HG02798 (cell line): Measurements from ENCODE around the gene GRM5.

Source experiments
- ATAC-seq: cut with Tn5 transposase; IDR thresholded peaks from one replicate; pipeline ENCODE4 v1.9.1; 2021; ENCODE audit warnings: mild to moderate bottlenecking; ENCODE audit not compliant: unreplicated experiment, poor library complexity

GRM5 gene

DNA sequence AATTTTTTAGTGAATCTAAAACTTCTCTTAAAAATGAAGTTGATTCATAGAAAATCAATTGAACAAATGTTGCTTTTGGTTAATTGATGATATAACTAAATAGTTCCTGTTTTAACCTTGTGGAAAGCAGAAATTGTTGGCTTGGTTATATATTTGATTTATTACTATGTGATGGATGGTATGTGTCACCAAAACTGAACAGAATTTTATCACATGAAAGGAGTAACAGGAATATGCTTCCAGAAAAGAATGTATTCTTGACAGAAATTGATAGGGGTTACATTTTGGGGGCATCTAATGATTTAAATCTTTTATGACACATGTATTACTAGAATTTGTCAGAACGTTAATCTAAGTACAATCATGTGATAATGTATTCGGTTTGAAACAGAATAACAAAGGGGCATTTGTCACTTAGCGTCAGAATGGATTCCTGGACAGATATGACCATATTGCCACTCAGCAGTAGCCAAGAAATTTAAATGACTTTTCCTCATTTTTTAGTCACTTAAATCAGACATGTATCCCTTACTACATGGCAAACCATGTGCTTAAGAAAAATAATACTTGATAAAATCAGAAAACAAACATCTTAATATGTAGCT lies 295.2 kb downstream of the GRM5 start:
- ATAC-seq, result no peak

DNA sequence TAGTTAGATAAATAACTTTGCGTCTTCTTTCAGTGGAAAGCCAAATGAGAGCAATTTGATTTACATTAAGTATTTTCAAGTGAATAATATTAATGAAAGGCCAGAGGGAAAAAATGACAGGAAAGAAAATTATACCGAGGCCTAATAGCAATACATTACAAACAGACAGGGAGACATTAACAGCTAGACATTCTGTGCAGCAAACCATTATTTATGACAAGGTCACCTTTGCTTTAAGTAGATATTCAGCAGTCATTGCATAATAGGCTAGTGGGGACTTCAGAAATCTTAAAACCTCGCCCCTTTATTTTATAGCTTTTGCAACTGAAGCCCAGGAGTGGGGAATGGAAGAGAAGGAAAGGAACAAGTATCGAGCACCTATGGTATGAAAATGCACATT lies 321.6 kb downstream of the GRM5 start:
- ATAC-seq, result no peak

DNA sequence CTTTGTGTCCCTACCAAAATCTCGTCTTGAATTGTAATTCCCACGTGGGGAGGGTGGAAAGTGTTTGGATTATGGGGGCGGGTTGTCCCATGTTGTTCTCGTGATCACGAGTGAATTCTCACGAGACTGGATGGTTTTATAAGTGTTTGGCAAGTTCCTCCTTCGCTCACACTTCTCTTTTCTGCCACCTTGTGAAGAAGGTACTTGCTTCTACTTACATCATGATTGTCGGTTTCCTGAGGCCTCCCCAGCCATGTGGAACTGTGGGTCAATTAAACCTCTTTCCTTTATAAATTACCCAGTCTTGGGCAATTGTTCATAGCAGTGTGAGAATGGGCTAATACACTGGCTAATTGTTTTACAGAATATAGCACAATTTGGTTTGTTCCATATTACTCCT lies 326.3 kb downstream of the GRM5 start:
- ATAC-seq, result no peak

DNA sequence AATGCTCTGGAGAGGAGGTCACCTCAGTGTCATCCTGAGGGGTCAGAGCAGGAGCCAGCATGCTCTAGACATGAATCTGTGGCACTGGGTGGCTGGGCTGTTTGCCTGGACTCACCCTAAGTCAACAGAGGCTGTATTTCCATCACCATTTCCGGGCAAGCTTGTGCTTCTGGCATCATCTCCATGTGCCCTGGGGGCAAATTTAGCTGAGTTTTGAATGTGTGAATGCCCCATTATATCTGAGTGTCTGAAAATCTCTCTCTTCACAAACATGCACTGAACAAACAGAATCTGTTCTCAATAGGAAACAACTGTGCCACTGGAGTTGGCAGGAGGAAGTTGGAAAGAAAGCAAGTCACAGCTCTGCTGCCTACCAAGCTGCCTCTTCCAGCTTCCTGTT lies 356.2 kb downstream of the GRM5 start:
- no peak for ATAC-seq

DNA sequence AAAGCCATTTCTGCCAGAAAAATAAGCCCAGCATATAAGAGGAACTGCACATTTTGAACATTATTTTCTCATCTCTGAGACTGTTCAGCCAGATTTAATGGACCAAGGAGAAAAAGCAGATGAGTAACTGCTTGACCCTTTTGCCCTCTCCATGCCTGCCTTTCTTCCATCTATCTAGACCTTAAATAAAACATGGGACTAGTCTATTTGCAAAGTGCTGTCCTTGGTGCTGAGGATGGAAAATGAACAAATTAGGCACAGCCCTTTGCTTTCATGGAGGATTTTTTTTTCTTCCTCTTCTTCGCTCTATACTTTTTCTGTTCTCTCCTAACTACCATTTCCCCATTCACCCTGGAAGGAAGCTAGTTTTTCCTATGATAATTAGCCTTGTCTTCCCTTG lies 361.3 kb downstream of the GRM5 start:
- ATAC-seq, result no peak

DNA sequence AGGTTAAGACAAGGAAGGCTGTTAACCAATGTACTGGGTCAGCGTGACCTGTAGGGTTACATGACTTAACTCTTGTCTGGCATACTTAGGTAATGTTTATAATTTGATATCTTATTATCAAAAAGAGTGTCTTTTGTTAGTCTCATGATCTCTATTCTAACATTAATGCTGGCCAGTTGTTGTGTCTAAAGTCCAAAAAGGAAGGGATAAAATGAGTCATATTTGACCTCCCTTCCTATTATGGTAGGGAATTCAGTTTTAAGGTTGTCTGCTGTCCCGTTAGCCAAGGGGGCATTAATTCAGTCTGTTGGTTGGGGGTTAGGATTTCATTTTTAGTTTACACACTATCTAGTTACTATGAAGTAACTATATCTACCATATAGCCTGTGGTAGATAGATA lies 364.0 kb downstream of the GRM5 start:
- no peak for ATAC-seq

DNA sequence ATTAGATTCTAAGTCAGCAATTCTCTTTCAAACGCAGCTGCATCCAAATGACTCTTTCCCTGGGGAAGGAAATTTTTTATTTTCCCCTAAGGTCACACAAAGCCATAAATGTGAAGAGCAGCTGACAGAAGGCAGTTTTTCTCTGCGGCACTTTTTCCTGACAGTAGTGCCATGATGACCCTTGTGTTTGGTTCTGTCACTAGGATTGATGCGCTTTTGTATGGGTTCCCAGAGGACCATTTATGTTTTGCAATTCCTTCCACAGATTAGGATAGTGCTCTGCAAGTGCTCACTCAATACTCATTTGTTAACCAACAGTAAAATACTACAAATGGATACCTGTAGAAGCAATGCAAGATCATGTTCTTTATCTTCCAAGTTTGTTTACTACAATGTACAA lies 368.6 kb downstream of the GRM5 start:
- no peak for ATAC-seq

DNA sequence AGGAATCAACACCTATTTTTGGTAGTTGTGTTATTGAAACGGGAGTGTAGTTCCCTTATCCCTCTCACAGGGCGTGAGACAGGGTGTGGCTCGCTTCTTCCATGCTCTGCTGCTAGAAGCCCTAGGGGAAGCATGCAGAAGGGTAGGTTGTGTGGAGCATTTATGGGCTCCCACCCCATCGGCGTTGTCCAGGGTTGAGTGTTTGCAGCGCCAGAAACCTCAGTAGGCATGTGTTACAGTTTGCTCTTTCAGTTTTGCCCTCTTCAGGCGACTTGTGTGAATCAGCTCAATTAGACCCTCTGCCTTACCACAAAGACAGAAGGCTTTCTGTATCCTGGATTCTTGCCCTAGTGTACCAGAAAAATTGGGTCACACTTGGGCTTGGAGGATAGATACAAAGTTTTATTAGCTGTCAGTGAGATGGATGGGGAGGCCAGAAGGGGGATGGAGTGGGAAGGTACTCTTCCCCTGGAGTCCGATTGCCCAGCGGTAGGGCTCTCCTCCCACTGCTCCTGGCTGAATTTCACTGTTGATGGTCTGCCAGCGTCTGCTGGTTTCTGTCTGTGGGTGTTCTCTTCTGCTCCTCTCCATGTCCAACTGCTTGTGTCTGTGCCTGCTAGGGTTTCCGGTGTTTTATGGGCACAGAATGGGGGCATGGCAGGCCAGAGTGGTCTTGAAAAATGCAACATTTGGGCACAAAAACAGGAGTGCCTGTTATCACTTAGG lies 369.9 kb downstream of the GRM5 start:
- no peak for ATAC-seq

DNA sequence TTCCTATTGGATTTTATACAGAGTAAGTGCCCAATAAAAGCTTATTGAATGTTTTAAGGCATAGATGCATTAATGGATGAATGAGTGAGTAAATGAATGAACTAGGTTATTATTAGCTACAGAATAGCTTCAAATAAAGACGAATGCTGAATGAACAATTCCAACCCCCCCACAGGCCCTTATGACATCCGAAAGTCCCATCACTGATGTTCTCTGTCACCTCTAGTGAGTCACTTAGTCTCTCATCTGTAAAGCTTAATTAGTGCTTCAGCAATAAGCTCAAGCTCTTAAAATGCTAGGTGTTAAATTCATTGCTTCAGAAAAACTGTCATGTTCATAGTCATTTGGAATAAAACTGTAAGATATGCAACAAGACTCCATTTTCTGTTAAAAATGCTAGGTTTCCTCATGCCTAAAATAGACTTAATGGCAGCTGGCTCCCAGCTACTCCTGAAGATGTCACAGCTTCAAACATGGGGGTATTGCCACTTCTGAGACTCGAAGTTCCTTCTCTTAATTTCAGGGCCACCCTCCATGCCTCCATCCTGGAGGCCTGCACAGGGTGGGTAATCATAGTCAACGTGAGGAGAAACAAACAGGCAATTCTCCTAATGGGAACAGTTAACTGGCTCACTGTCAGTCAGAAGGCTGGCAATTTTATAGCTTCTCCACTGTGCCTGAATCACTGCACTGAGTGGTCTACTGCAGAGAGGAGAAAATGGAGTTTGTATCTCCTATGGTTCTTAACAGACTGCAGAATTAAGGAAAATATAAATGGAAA lies 373.3 kb downstream of the GRM5 start:
- no peak for ATAC-seq

DNA sequence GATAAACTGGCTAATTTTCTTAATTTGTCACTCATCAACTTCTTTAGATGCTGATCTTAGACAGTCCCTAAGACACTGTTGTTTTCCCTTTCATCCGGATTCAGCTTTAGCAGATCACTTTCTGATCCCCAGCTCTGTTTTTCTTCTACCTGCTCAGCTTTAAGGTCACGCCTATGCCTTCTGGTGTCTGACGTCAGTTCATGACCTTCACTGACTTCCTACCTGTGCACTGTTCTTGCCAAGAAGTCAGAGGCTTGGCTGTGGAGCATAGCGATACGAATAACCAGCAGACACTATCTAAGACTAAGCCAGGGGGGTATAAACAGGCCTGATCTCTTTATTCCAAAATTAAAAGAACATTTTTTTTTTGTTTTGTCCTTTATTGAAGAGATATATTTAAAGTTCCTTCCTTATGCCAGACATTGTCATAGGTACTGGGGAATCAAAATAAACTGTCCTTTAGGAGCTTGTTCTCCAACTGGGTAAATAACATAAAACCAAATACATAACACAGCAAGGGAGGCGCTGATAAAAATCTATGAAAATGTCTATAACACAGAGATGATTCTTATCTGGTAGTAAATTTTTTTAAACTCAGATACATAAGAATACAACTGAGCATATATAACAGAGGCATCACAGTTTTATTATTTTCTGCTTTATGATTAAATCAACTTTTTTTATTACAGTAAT lies 376.1 kb downstream of the GRM5 start:
- ATAC-seq, result no peak

DNA sequence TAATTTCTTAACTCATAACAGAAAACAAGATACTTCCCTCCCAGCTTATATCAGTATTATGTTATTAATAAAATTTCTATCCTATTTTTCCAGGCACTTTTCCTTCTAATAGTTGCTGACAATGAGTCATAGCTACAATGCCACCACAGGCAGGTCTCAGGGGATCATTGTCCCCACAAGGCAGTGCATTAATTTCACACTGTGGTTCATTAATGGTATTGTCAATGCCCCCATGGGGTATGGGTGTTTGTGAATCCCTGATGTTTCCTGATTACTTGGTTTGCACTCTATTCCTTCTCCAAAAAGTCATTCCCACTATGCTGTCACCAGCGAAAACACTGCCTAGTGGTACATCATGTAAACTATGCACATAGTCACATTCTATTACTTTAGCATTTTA lies 382.8 kb downstream of the GRM5 start:
- ATAC-seq, result no peak

DNA sequence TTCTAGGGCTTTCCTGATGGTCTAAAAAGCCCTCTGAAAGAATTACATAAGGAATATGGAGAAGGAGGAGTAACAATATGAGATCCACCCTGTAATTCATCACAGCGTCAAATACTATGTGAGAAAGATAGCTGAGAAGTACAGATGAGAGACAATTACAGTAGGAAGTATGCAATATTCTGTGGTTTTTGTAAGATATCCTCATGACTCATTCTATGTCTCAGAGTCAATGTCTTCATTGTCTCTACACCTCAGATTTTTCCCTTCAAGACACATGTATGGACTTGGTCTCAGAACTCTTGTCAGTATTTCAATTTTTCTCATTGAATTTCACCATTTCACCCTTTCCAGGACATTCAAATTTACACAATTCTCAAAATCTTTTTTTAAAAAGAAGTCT lies 385.0 kb downstream of the GRM5 start:
- no peak for ATAC-seq

DNA sequence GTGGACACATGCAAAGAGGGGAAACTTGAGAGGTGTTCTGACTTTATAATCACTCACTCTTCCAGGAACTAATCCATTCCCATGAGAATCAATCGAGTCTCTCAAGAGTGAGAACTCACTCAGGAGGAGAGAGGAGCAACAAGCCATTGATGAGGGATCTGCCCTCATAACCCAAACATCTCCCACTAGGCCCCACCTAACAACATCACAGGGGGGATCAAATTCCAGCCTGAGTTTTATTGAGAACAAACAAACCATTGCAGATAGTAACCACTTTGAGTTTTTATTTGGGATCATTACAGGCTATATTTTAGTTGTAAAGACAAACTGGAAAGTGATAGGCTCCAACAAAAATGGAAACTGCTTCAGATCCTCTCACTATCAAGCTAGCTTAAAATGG lies 399.4 kb downstream of the GRM5 start:
- no peak for ATAC-seq

DNA sequence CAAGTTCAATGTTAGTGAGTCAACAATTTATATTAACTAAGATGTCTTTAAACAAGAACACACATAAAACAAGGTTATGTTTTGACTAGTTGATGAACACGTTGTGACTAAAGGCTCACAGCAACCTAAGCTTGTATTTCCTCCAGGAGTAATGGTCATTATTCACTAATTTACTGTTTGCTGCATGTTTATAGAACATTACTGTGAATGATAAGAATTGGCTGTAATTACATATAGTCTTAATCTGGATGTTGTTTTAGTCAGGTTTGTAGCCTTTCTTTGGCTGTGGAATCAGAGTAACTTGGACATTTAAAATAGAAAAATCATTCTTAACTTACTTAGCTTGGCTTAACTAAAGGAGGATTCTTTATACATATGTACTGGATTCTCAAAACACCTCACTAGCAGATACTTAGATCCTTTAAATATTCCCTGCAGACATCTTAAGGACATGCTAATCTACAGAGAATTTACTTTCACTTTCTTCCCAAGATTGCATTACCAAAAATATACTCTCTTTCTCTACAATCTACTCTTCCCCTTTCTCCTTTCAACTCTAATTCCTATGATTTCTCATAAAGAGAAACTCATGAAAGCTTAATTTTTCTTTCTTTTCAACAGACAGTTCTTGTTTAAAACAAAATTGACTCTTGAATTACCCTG lies 408.6 kb downstream of the GRM5 start:
- ATAC-seq, result no peak

DNA sequence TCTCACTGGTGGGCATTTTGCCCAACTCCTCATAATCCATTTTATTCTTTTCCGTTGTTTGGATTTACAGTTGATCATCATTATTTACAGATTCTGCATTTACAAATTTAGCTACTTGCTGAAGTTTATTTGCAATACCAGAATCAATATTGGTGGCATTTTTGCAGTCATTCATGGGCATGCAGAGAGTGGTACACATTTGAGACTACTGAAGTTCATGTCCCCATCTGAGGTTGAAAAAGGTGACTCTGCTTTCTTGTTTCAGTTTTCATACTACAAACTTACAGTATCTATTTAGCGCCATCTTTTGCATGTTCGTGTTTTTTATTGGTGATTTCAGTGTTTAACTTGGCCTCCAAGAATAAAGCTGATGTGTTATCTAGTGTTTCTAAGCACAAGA lies 409.5 kb downstream of the GRM5 start:
- ATAC-seq, result no peak

DNA sequence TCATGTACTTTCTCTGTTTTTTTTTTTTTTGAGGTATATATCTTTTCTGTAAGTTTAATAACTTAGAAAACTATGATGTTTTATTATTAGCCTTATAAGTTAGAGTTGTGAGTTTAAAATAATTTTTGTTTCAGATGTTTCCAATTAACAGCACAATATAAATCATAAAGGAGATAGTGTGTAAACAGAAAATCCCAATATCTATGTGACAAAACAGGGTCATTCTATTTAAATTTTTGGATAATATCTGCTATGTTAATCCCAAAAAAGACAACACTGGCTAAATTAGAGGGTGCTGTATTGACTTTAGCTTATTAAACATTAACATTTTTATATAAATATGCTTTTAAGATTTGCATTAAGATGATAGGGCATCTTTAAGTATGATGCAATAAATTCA lies 410.1 kb downstream of the GRM5 start:
- no peak for ATAC-seq

DNA sequence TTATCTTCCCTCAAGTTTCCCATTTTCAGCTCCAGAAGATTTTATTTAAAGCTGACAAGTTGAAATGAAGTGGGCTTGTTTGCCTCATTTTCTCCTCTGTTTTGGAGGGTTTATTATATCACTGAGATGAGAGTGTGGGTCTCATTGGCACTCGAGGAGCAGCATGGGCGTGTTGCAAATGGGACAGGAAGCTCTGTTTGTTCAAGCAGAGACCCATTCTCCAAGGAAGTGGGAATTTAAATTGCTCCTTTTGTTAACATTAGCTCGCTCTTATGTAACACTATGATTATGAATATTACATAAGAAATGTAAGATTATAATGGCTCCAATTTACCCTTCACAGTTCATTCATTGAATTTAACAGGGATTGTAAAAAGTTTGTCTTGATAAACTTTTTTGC lies 410.6 kb downstream of the GRM5 start:
- no peak for ATAC-seq

DNA sequence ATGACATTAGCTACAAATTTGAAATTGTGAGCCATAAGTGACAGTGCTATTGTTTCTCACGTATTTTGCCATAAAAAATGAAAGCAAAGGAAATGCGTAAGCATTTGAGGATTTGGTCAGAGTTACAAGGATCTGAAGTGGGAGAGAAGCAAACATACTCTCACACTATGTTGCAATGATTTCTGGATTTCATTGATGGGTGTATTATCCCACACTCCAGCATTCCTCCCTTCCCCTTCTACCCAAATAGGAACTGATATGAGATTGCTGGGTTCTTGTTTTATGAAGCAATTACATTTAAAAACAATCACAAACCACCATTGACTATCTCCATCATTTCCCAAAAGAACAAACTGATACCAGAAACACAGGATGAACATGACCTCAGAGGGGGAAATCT lies 414.2 kb downstream of the GRM5 start:
- no peak for ATAC-seq

DNA sequence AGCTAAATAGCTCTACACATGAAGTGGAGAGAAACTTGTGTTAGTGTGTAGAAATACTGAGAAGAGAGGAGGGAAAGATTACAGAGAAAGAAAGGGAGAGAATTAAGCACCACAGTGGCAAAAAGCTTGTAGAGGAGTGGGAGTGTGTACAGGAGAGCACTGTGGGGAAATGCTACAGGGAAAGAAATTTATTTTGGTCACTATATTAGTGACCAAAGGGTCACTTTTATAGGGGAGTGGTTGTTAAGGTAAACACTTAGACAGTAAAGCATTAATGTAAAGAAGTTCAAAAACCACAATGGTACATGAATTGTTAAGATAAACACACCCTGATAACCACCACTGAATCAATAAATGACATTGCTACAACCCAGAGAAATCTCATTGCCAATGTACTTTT lies 421.1 kb downstream of the GRM5 start:
- no peak for ATAC-seq

DNA sequence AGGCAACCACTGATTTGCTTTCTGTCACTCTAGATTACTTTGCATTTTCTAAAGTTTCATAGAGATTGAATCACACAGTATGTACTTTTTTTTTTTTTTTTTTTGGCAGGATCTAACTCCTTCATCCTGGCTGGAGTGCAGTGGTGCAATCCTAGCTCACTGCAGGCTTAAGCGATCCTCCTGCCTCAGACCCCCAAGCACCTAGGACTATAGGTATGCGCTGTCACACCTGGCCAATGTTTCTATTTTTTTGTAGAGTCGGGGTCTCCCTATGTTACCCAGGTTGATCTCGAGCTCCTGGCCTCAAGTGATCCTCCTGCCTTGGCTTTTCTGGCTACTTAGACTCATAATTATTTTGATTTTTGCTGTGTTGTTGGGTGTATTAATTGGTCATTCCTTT lies 433.6 kb downstream of the GRM5 start:
- no peak for ATAC-seq

DNA sequence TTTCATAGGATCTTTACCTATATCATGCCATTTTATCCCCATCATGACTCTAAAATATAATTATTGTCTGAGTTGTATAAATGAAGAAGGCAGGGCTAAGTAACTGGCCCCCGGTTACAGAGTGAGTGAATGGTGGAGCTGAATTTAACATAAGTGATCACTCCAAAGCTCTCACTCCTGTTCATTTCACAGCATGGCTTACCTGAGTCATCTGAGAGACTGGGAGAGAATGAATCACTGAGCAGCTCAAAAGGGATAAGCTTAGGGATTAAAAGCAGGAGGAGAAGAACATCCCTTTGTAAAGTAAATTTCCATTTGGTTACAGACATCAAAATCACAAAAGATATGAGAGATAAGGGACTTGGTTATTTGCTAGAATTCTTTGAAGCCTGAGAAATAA lies 434.3 kb downstream of the GRM5 start:
- no peak for ATAC-seq
